Hematopoietic multipotent progenitor cell treated with erythropoietin and hydrocortisone succinate and interleukin-3 and kit ligand, for 8 days (in vitro differentiated cells): ENCODE data around the gene IL6R.
"Not testable (repeated sequence)": the region's sequence is repeated elsewhere in the genome, so short reads cannot be mapped to it uniquely, and the experiment has no call there.

Experiments used
- DNase-seq: peaks from one replicate; pipeline ENCODE4 v3.0.0-alpha.2; 2015

IL6R gene

GRCh38 chr1:154404984-154405746, at the start of gene IL6R:
IL6R (plus strand) TSS chr1:154405343; CDS start chr1:154405630, 287 bp downstream.
- DNase-seq = peak; percentile 58

GRCh38 chr1:154358519-154358918, 46.6 kb upstream of the IL6R start:
- DNase-seq = no peak

- no peak for DNase-seq
Observed at GRCh38 chr1:154360288-154360687, 44.9 kb upstream of the IL6R start.

GRCh38 chr1:154360881-154361280, 44.3 kb upstream of the IL6R start:
- not testable (repeated sequence) for DNase-seq

GRCh38 chr1:154361357-154361756, 43.8 kb upstream of the IL6R start:
- DNase-seq = no peak

GRCh38 chr1:154371436-154371835, 33.7 kb upstream of the IL6R start:
- DNase-seq = peak; percentile 77

GRCh38 chr1:154373777-154374357, 31.3 kb upstream of the IL6R start:
- not testable (repeated sequence) for DNase-seq

GRCh38 chr1:154379301-154379700, 25.8 kb upstream of the IL6R start:
- no peak for DNase-seq

- DNase-seq = peak; percentile 96
Observed at GRCh38 chr1:154384650-154385489, 20.3 kb upstream of the IL6R start.

- DNase-seq = peak; percentile 81
Observed at GRCh38 chr1:154386643-154387352, 18.3 kb upstream of the IL6R start.

- DNase-seq = no peak
Observed at GRCh38 chr1:154391086-154391770, 13.9 kb upstream of the IL6R start.

- DNase-seq = no peak
Observed at GRCh38 chr1:154398141-154398540, 7.0 kb upstream of the IL6R start.

GRCh38 chr1:154398678-154399077, 6.5 kb upstream of the IL6R start:
- DNase-seq = no peak

GRCh38 chr1:154400381-154400801, 4.8 kb upstream of the IL6R start:
- no peak for DNase-seq

GRCh38 chr1:154402409-154402921, 2.7 kb upstream of the IL6R start:
- DNase-seq = no peak

GRCh38 chr1:154403261-154403943, 1.7 kb upstream of the IL6R start:
- no peak for DNase-seq

GRCh38 chr1:154403983-154404382, 1.2 kb upstream of the IL6R start:
- no peak for DNase-seq

- DNase-seq = no peak
Observed at GRCh38 chr1:154404511-154404931, 622 bp upstream of the IL6R start.

GRCh38 chr1:154405747-154406571, 816 bp downstream of the IL6R start:
- peak; percentile 60 for DNase-seq

- DNase-seq = no peak
Observed at GRCh38 chr1:154406572-154406879, 1.4 kb downstream of the IL6R start.

GRCh38 chr1:154406886-154407197, 1.7 kb downstream of the IL6R start:
- DNase-seq = no peak
